ENCODE data around the gene SLC16A10. TPM values are rescaled to one million over a fixed set of nuclear protein-coding genes. Genes with fewer than 3 reads are reported as not detected.
A peak's percentile ranks its signal among the peaks of the same experiment; 100 is the strongest.

The SLC16A10 gene
- total and polyA plus RNA-seq, 7 donors: 13.9 to 106 (median 43.1) TPM

- no peaks in the 10 kb centered on the region for H3K9me3 ChIP-seq
- ATAC-seq: peak in 2 of 4 donors; percentile 46 to 58
- no peaks in the 10 kb centered on the region for H3K27me3 ChIP-seq (ENCODE audit: insufficient read depth in 3 of 3, low read length in 2 of 3)
- H3K36me3 ChIP-seq (ENCODE audit: insufficient read depth in 1 of 2, low read depth in 1 of 2): peaks cover 4 to 32% of the 10 kb centered on the region in 2 donors
- H3K4me3 ChIP-seq: no peak overlapping the region
- intact Hi-C loops (cut with DNase I): loop anchor here in 1 of 2 donors (10.0 kb wide), 1 partner anchor 389 kb away; no protein-coding TSS in a partner anchor
- 82 to 92% (median 89%) methylated on average over 2 of the region's 2 CpGs for WGBS, 3 donors
- no peak for TF ChIP-seq CTCF (IDR thresholded peaks at IDR 0.05)
- H3K27ac ChIP-seq: peak overlapping the region; percentile 14
- DNase-seq: no peak
- peaks cover 14% of the 10 kb centered on the region for H3K4me1 ChIP-seq
Measured at GRCh38 chr6:111266276-111266675, 179.0 kb downstream of the SLC16A10 start.

GRCh38 chr6:111267764-111268333 is 180.5 kb downstream of the SLC16A10 start:
- Histone ChIP-seq H3K9me3 (no peaks in the 10 kb centered on the region), H3K4me1 (peaks cover 14% of the 10 kb centered on the region), H3K27ac (no peak overlapping the region), H3K27me3 (ENCODE audit: insufficient read depth in 3 of 3, low read length in 2 of 3) (no peaks in the 10 kb centered on the region), H3K4me3 (no peak overlapping the region), H3K36me3 (ENCODE audit: insufficient read depth in 1 of 2, low read depth in 1 of 2) (peaks cover 4 to 32% of the 10 kb centered on the region in 2 donors)
- intact Hi-C loops (cut with DNase I): loop anchor here in 1 of 2 donors (10.0 kb wide), 1 partner anchor 387 kb away; no protein-coding TSS in a partner anchor
- 92 to 99% (median 95%) methylated on average over 7 of the region's 7 CpGs for WGBS, 3 donors
- no peak for TF ChIP-seq CTCF (IDR thresholded peaks at IDR 0.05)
- no peak for DNase-seq
- no peak for ATAC-seq

- no peak for TF ChIP-seq CTCF (IDR thresholded peaks at IDR 0.05)
- Histone ChIP-seq H3K27me3 (ENCODE audit: insufficient read depth in 3 of 3, low read length in 2 of 3) (no peaks in the 10 kb centered on the region), H3K4me1 (peaks cover 14% of the 10 kb centered on the region), H3K36me3 (ENCODE audit: insufficient read depth in 1 of 2, low read depth in 1 of 2) (peaks cover 4 to 38% of the 10 kb centered on the region in 2 donors), H3K4me3 (no peak overlapping the region), H3K9me3 (peaks cover 10% of the 10 kb centered on the region), H3K27ac (no peak overlapping the region)
- intact Hi-C loops (cut with DNase I): loop anchor here in 1 of 2 donors (10.0 kb wide), 1 partner anchor 385 kb away; no protein-coding TSS in a partner anchor
- DNase-seq (no peak), ATAC-seq (no peak)
- WGBS, 3 donors: 94 to 100% (median 96%) methylated on average over 1 of the region's 1 CpG
Measured at GRCh38 chr6:111269401-111269970, 182.2 kb downstream of the SLC16A10 start.

GRCh38 chr6:111270121-111270520 is 182.8 kb downstream of the SLC16A10 start:
- no peak overlapping the region for H3K4me3 ChIP-seq
- intact Hi-C loops (cut with DNase I): no loop called here
- peaks cover 4 to 39% of the 10 kb centered on the region in 2 donors for H3K36me3 ChIP-seq (ENCODE audit: insufficient read depth in 1 of 2, low read depth in 1 of 2)
- H3K27ac ChIP-seq: no peak overlapping the region
- TF ChIP-seq CTCF (IDR thresholded peaks at IDR 0.05): no peak
- H3K9me3 ChIP-seq: peaks cover 17% of the 10 kb centered on the region
- peaks cover 14% of the 10 kb centered on the region for H3K4me1 ChIP-seq
- no peak for ATAC-seq
- no peak for DNase-seq
- H3K27me3 ChIP-seq (ENCODE audit: insufficient read depth in 3 of 3, low read length in 2 of 3): no peaks in the 10 kb centered on the region
- WGBS, 3 donors: 97 to 98% (median 97%) methylated on average over 4 of the region's 4 CpGs

Data from psoas muscle (tissue), 8 donors.